HCT116 (cell line): Measurements from ENCODE around the gene NHSL2. TPM values are rescaled to one million over a fixed set of nuclear protein-coding genes. Genes with fewer than 3 reads are reported as not detected.

ENCODE experiments used
- ATAC-seq: fragments of 200-7000 bp; cut with Tn5 transposase; 2 replicates; pipeline ENCODE4 v1.9.1; 2020; ENCODE audit warnings: mild to moderate bottlenecking, moderate library complexity
- BruUV-seq: library from RNA; stranded (reverse); fragments of 400-500 nt; replicated peaks from 2 replicates; lab custom pipeline; 2021; lab: Mats Ljungman, UMichigan
- CTCF ChIA-PET: fragments of 300-600 bp; sonication (Branson Sonifier 250); formaldehyde crosslinking; loops from one replicate; lab custom pipeline; 2021; ENCODE audit warnings: antibody characterized with exemption; lab: Charles Lee
- POLR2A ChIA-PET: fragments of 300-600, 350-600 bp; sonication (Branson Sonifier 250); formaldehyde crosslinking; loops from one replicate; lab custom pipeline; 2021; ENCODE audit warnings: antibody characterized with exemption; lab: Charles Lee
- RAD21 ChIA-PET, 2 experiments: fragments of 300-600 bp; sonication (Branson Sonifier 250); formaldehyde crosslinking; loops; one replicate each; lab custom pipeline; 2023; ENCODE audit warnings: low total read pairs in 2 of 2; ENCODE audit not compliant: uncharacterized antibody in 2 of 2, unreplicated experiment in 2 of 2, low non-redundant PET in 1 of 2; lab: Charles Lee
- DNase-seq: peaks from one replicate; pipeline ENCODE4 v3.0.0-alpha.2; 2010; ENCODE audit warnings: low read depth, low spot score
- H2AFZ ChIP-seq: fragments of 200-600 bp; shearing (Covaris generic), sonication (generic); 2 replicates; pipeline ENCODE4 v1.6.1; 2017; ENCODE audit warnings: low read depth, mixed run types, mixed read lengths, antibody characterized with exemption, low read length; ENCODE audit not compliant: poor library complexity, severe bottlenecking
- H3K27ac ChIP-seq: 2 replicates; pipeline ENCODE4 v1.5.1; 2012; ENCODE audit warnings: low read depth, low read length
- H3K27me3 ChIP-seq: fragments of 200-600 bp; sonication (generic); 2 replicates; pipeline ENCODE4 v1.6.1; 2016; ENCODE audit warnings: mixed run types, low read length, mixed read lengths; ENCODE audit not compliant: insufficient read depth
- H3K36me3 ChIP-seq, 2 experiments: fragments of 200-500 bp in 1 of 2; fragments of 200-600 bp in 1 of 2; sonication (Bioruptor generic) in 1 of 2; sonication (generic) in 1 of 2; 2 replicates each; pipeline versions ENCODE4 v1.5.1 to v1.6.1; 2014 to 2016; ENCODE audit warnings: low read length in 2 of 2, inconsistent platforms in 1 of 2, mixed read lengths in 1 of 2, mixed run types in 1 of 2; ENCODE audit not compliant: insufficient read depth in 2 of 2, control insufficient read depth in 1 of 2
- H3K4me1 ChIP-seq, 2 experiments: fragments of 200-600 bp in 1 of 2; sonication (generic) in 1 of 2; 2 replicates each; pipeline versions ENCODE4 v1.5.1 to v1.6.1; 2012 to 2017; ENCODE audit warnings: low read length in 2 of 2, inconsistent platforms in 1 of 2, mild to moderate bottlenecking in 1 of 2, mixed read lengths in 1 of 2, mixed run types in 1 of 2, moderate library complexity in 1 of 2; ENCODE audit not compliant: insufficient read depth in 2 of 2, control insufficient read depth in 1 of 2
- H3K4me2 ChIP-seq: fragments of 200-600 bp; sonication (generic); 2 replicates; pipeline ENCODE4 v1.6.1; 2017; ENCODE audit warnings: mixed run types, low read length, mixed read lengths
- H3K4me3 ChIP-seq, 2 experiments: fragments of 200-600 bp in 1 of 2; sonication (generic) in 1 of 2; replicated peaks in 1 of 2; 2 replicates each; pipeline ENCODE4 v1.5.1; 2011 to 2016; ENCODE audit warnings: low read length in 2 of 2, control low read depth in 1 of 2, low read depth in 1 of 2, mild to moderate bottlenecking in 1 of 2, mixed read lengths in 1 of 2, mixed run types in 1 of 2
- H3K79me2 ChIP-seq: fragments of 200-600 bp; sonication (generic); 2 replicates; pipeline ENCODE4 v1.6.1; 2017; ENCODE audit warnings: mild to moderate bottlenecking, mixed run types, low read length, moderate library complexity, mixed read lengths; ENCODE audit not compliant: insufficient read depth
- H3K9ac ChIP-seq: fragments of 200-600 bp; sonication (generic); 2 replicates; pipeline ENCODE4 v1.6.1; 2016; ENCODE audit warnings: low read length, mixed read lengths
- H3K9me2 ChIP-seq: fragments of 200-600 bp; sonication (generic), shearing (Covaris generic); 2 replicates; pipeline ENCODE4 v1.6.1; 2017; ENCODE audit warnings: mixed run types, mild to moderate bottlenecking, moderate library complexity; ENCODE audit not compliant: insufficient read depth
- H3K9me3 ChIP-seq, 2 experiments: fragments of 200-500 bp in 1 of 2; fragments of 200-600 bp in 1 of 2; sonication (Bioruptor generic) in 1 of 2; sonication (generic) in 1 of 2; 2 replicates each; pipeline ENCODE4 v1.6.1; 2014 to 2017; ENCODE audit warnings: low read length in 2 of 2, mixed read lengths in 2 of 2, inconsistent platforms in 1 of 2, low read depth in 1 of 2, mild to moderate bottlenecking in 1 of 2, mixed run types in 1 of 2, moderate library complexity in 1 of 2; ENCODE audit not compliant: control insufficient read depth in 1 of 2, insufficient read depth in 1 of 2
- H4K20me1 ChIP-seq: fragments of 200-600 bp; sonication (generic), shearing (Covaris generic); 2 replicates; pipeline ENCODE4 v1.6.1; 2017; ENCODE audit warnings: mixed run types, mild to moderate bottlenecking, moderate library complexity; ENCODE audit not compliant: insufficient read depth
- EGR1 ChIP-seq: IDR thresholded peaks from 2 replicates; pipeline ENCODE4 v1.6.1; 2012; ENCODE audit warnings: low read depth
- JUND ChIP-seq: IDR thresholded peaks from 2 replicates; pipeline ENCODE4 v1.6.1; 2012
- RAD21 ChIP-seq: IDR thresholded peaks from 2 replicates; pipeline ENCODE4 v1.6.1; 2012; ENCODE audit warnings: low read depth, mild to moderate bottlenecking
- SIN3A ChIP-seq: IDR thresholded peaks from 2 replicates; pipeline ENCODE4 v1.6.1; 2012; ENCODE audit warnings: low read depth
- intact Hi-C: fragments of 100-400 bp; cut with micrococcal nuclease; formaldehyde crosslinking; loops from 2 replicates; pipeline ENCODE4 v1.10.0; 2022
- total RNA-seq: library from RNA; stranded (reverse); gene quantifications from one replicate; pipeline ENCODE4 v1.2.1, GENCODE V29; 2021; ENCODE audit not compliant: unreplicated experiment
- TF ChIP-seq, protein P1 (sequence below): IDR thresholded peaks from 2 replicates; pipeline ENCODE4 v1.6.1; 2012; ENCODE audit warnings: low read depth

Gene NHSL2
- total RNA-seq, 1 experiment from 2014 or later: 0.22 TPM

- ChIA-PET POLR2A (no interaction called here), CTCF (no interaction called here)
- intact Hi-C loops: no loop called here
These were observed 200.4 kb downstream of the NHSL2 start for GRCh38 chrX:72110876-72111708.

GRCh38 chrX:72113461-72113860 lies 202.8 kb downstream of the NHSL2 start:
- DNase-seq (no peak), ATAC-seq (no peak)
- no peaks in the 10 kb centered on the region for H3K4me1 ChIP-seq
- RAD21 ChIA-PET: no interaction called here
- no peaks in the 10 kb centered on the region for H3K27me3 ChIP-seq
- no peaks in the 10 kb centered on the region for H4K20me1 ChIP-seq
- no TSS peak for BruUV-seq
- H3K4me2 ChIP-seq: no peak overlapping the region
- H3K36me3 ChIP-seq: no peaks in the 10 kb centered on the region
- H3K27ac ChIP-seq: no peak overlapping the region
- H3K9me2 ChIP-seq: no peaks in the 10 kb centered on the region
- no peak overlapping the region for H2AFZ ChIP-seq
- no peak overlapping the region for H3K4me3 ChIP-seq
- intact Hi-C loops: no loop called here
- no peaks in the 10 kb centered on the region for H3K79me2 ChIP-seq
- POLR2A ChIA-PET: no interaction called here
- TF ChIP-seq EGR1: no peak
- TF ChIP-seq RAD21: no peak
- no peak for TF ChIP-seq SIN3A
- no peak for TF ChIP-seq JUND
- TF ChIP-seq, protein P1, sequence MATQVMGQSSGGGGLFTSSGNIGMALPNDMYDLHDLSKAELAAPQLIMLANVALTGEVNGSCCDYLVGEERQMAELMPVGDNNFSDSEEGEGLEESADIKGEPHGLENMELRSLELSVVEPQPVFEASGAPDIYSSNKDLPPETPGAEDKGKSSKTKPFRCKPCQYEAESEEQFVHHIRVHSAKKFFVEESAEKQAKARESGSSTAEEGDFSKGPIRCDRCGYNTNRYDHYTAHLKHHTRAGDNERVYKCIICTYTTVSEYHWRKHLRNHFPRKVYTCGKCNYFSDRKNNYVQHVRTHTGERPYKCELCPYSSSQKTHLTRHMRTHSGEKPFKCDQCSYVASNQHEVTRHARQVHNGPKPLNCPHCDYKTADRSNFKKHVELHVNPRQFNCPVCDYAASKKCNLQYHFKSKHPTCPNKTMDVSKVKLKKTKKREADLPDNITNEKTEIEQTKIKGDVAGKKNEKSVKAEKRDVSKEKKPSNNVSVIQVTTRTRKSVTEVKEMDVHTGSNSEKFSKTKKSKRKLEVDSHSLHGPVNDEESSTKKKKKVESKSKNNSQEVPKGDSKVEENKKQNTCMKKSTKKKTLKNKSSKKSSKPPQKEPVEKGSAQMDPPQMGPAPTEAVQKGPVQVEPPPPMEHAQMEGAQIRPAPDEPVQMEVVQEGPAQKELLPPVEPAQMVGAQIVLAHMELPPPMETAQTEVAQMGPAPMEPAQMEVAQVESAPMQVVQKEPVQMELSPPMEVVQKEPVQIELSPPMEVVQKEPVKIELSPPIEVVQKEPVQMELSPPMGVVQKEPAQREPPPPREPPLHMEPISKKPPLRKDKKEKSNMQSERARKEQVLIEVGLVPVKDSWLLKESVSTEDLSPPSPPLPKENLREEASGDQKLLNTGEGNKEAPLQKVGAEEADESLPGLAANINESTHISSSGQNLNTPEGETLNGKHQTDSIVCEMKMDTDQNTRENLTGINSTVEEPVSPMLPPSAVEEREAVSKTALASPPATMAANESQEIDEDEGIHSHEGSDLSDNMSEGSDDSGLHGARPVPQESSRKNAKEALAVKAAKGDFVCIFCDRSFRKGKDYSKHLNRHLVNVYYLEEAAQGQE: no peak
- no peak overlapping the region for H3K9ac ChIP-seq
- CTCF ChIA-PET: no interaction called here
- no peaks in the 10 kb centered on the region for H3K9me3 ChIP-seq

More at GRCh38 chrX:72110876-72111708, 200.4 kb downstream of the NHSL2 start:
- no peaks in the 10 kb centered on the region for H4K20me1 ChIP-seq
- no peaks in the 10 kb centered on the region for H3K36me3 ChIP-seq
- H3K4me2 ChIP-seq: no peak overlapping the region
- DNase-seq (no peak), ATAC-seq (no peak)
- BruUV-seq: no TSS peak
- no peak overlapping the region for H3K27ac ChIP-seq
- no peaks in the 10 kb centered on the region for H3K9me3 ChIP-seq
- no peak overlapping the region for H3K4me3 ChIP-seq
- H3K4me1 ChIP-seq: no peaks in the 10 kb centered on the region
- RAD21 ChIA-PET: no interaction called here
- H3K79me2 ChIP-seq: no peaks in the 10 kb centered on the region
- H2AFZ ChIP-seq: no peak overlapping the region
- TF ChIP-seq, protein P1: no peak
- TF ChIP-seq, all 23 proteins: peak for 0
- Histone ChIP-seq H3K9ac (no peak overlapping the region), H3K9me2 (no peaks in the 10 kb centered on the region), H3K27me3 (no peaks in the 10 kb centered on the region)
